HL-60 (cell line): ENCODE results near the gene DLEC1.
A peak's percentile ranks its signal among the peaks of the same experiment; 100 is the strongest.

ENCODE experiments used
- DNase-seq, 2 experiments: peaks; one replicate each; pipeline ENCODE4 v3.0.0-alpha.2; 2010 to 2020; ENCODE audit warnings: low read depth in 1 of 2, low spot score in 1 of 2
- H3K27ac ChIP-seq: fragments of 250-450 bp; sonication (Bioruptor Pico); replicated peaks from 2 replicates; pipeline ENCODE4 v1.5.1; 2020; ENCODE audit warnings: mild to moderate bottlenecking, moderate library complexity
- H3K27me3 ChIP-seq: fragments of 250-450 bp; sonication (Bioruptor Pico); 2 replicates; pipeline ENCODE4 v1.5.1; 2021; ENCODE audit warnings: mild to moderate bottlenecking, moderate library complexity; ENCODE audit not compliant: insufficient read depth, poor library complexity, severe bottlenecking
- H3K4me3 ChIP-seq: replicated peaks from 2 replicates; pipeline ENCODE4 v1.5.1; 2011; ENCODE audit warnings: mild to moderate bottlenecking, control low read depth, low read length; ENCODE audit not compliant: insufficient read depth
- CTCF ChIP-seq: IDR thresholded peaks from one replicate; pipeline ENCODE4 v1.5.1; 2011; ENCODE audit warnings: low read length, control low read depth, inconsistent platforms; ENCODE audit not compliant: insufficient read depth
- GABPA ChIP-seq: IDR thresholded peaks from 2 replicates; pipeline ENCODE4 v1.6.1; 2012; ENCODE audit warnings: low read depth
- POLR2AphosphoS5 ChIP-seq: IDR thresholded peaks from 2 replicates; pipeline ENCODE4 v1.6.1; 2012; ENCODE audit warnings: low read depth
- REST ChIP-seq: IDR thresholded peaks from 2 replicates; pipeline ENCODE4 v1.6.1; 2012; ENCODE audit warnings: low read depth; ENCODE audit not compliant: insufficient replicate concordance
- SPI1 ChIP-seq: IDR thresholded peaks from 2 replicates; pipeline ENCODE4 v1.6.1; 2012; ENCODE audit warnings: low read depth, mild to moderate bottlenecking, borderline replicate concordance

Gene DLEC1

GRCh38 chr3:38036906-38037305 lies 2.1 kb upstream of the DLEC1 start:
- Histone ChIP-seq H3K27me3 (peaks cover 3% of the 10 kb centered on the region), H3K27ac (no peak overlapping the region), H3K4me3 (no peak overlapping the region)
- TF ChIP-seq SPI1 = no peak
- TF ChIP-seq REST = no peak
- no peak for DNase-seq

- DNase-seq = no peak
- Histone ChIP-seq H3K27me3 (no peaks in the 10 kb centered on the region), H3K27ac (no peak overlapping the region), H3K4me3 (no peak overlapping the region)
- TF ChIP-seq GABPA (no peak), CTCF (no peak), SPI1 (no peak), POLR2AphosphoS5 (no peak), REST (no peak)
Measured at GRCh38 chr3:38038447-38038911, 529 bp upstream of the DLEC1 start.

GRCh38 chr3:38039899-38040261 lies 872 bp downstream of the DLEC1 start:
- Histone ChIP-seq H3K27me3 (no peaks in the 10 kb centered on the region), H3K27ac (no peak overlapping the region), H3K4me3 (no peak overlapping the region)
- TF ChIP-seq REST (no peak), GABPA (no peak), SPI1 (peak; percentile 40; the same call in 1 of the 2 replicates)
- peak in 1 of 2 experiments; percentile 87 for DNase-seq

- no peak overlapping the region for H3K4me3 ChIP-seq
Measured at GRCh38 chr3:38040401-38040800, 1.4 kb downstream of the DLEC1 start.

More at GRCh38 chr3:38040401-38040800, 1.4 kb downstream of the DLEC1 start:
- TF ChIP-seq SPI1 (no peak), POLR2AphosphoS5 (no peak), REST (no peak), GABPA (no peak), CTCF (no peak)
- DNase-seq = no peak
- H3K27ac ChIP-seq = no peak overlapping the region
- H3K27me3 ChIP-seq = no peaks in the 10 kb centered on the region
